CD4-positive, alpha-beta memory T cell (primary cell): ENCODE results near the gene SWSAP1. TPM values are rescaled to one million over a fixed set of nuclear protein-coding genes. Genes with fewer than 3 reads are reported as not detected.
A peak's percentile ranks its signal among the peaks of the same experiment; 100 is the strongest.
"Not testable (repeated sequence)": the region's sequence is repeated elsewhere in the genome, so short reads cannot be mapped to it uniquely, and the experiment has no call there.

Source experiments
- CTCF ChIA-PET: fragments of 350-600 bp; sonication (Branson Sonifier 250); formaldehyde crosslinking; loops from one replicate; lab custom pipeline; 2021; ENCODE audit warnings: inconsistent platforms; ENCODE audit not compliant: partially characterized antibody; lab: Charles Lee
- POLR2A ChIA-PET: fragments of 350-600 bp; sonication (Branson Sonifier 250); formaldehyde crosslinking; loops from one replicate; lab custom pipeline; 2021; ENCODE audit not compliant: partially characterized antibody; lab: Charles Lee
- DNase-seq, 5 donors: peaks; one replicate each; pipeline versions ENCODE4 v3.0.0 to v3.0.0-alpha.2; 2020 to 2022; ENCODE audit warnings: mixed read lengths in 1 of 5
- H3K27ac ChIP-seq: one replicate; pipeline ENCODE4 v1.7.0; 2013; ENCODE audit warnings: low read depth, low read length
- H3K27me3 ChIP-seq: 2 replicates; pipeline ENCODE4 v1.7.0; 2013; ENCODE audit warnings: mild to moderate bottlenecking, low read length, moderate library complexity; ENCODE audit not compliant: insufficient read depth
- H3K36me3 ChIP-seq: 2 replicates; pipeline ENCODE4 v1.7.0; 2013; ENCODE audit warnings: mild to moderate bottlenecking, low read length, moderate library complexity; ENCODE audit not compliant: insufficient read depth
- H3K4me1 ChIP-seq: 2 replicates; pipeline ENCODE4 v1.7.0; 2013; ENCODE audit warnings: mild to moderate bottlenecking, low read length, moderate library complexity; ENCODE audit not compliant: insufficient read depth
- H3K4me3 ChIP-seq, 2 donors: one replicate each; pipeline ENCODE4 v1.7.0; 2013; ENCODE audit warnings: low read length in 2 of 2, mild to moderate bottlenecking in 1 of 2
- H3K9me3 ChIP-seq, 2 donors: one replicate each; pipeline ENCODE4 v1.7.0; 2013; ENCODE audit warnings: low read length in 2 of 2, control low read depth in 1 of 2; ENCODE audit not compliant: control insufficient read depth in 1 of 2
- H3K27ac Mint-ChIP-seq, 7 donors: one replicate each; pipeline ENCODE4 v1.8.0; 2020 to 2021; ENCODE audit warnings: mixed read lengths in 7 of 7, mild to moderate bottlenecking in 6 of 7, inconsistent platforms in 3 of 7, moderate library complexity in 3 of 7
- H3K27me3 Mint-ChIP-seq, 2 donors: one replicate each; pipeline ENCODE4 v1.8.0; 2020 to 2021; ENCODE audit warnings: mixed read lengths in 2 of 2
- H3K36me3 Mint-ChIP-seq, 2 donors: one replicate each; pipeline ENCODE4 v1.8.0; 2020 to 2021; ENCODE audit warnings: mixed read lengths in 2 of 2, inconsistent platforms in 1 of 2, mild to moderate bottlenecking in 1 of 2
- H3K4me1 Mint-ChIP-seq, 4 donors: one replicate each; pipeline ENCODE4 v1.8.0; 2020 to 2021; ENCODE audit warnings: mixed read lengths in 4 of 4, mild to moderate bottlenecking in 1 of 4
- H3K4me3 Mint-ChIP-seq, 8 donors: one replicate each; pipeline ENCODE4 v1.8.0; 2020 to 2021; ENCODE audit warnings: mixed read lengths in 8 of 8, mild to moderate bottlenecking in 7 of 8, moderate library complexity in 6 of 8, inconsistent platforms in 3 of 8
- H3K9me3 Mint-ChIP-seq, 8 donors: one replicate each; pipeline ENCODE4 v1.8.0; 2020 to 2021; ENCODE audit warnings: mixed read lengths in 8 of 8, mild to moderate bottlenecking in 5 of 8, inconsistent platforms in 3 of 8, moderate library complexity in 1 of 8
- intact Hi-C: fragments of 100-400 bp; cut with micrococcal nuclease; formaldehyde crosslinking; loops from one replicate; pipeline ENCODE4 v1.15.1; 2023
- polyA plus RNA-seq, 2 donors: library from polyadenylated mRNA; unstranded; fragments of 300-500 nt; fragmentation: Illumina TruSeq; gene quantifications; one replicate each; pipeline ENCODE4 v1.2.3, GENCODE V29; 2021
- total RNA-seq, 2 experiments: library from RNA; stranded (reverse); gene quantifications; one replicate each; pipeline ENCODE4 v1.2.3, GENCODE V29; 2021

The SWSAP1 gene
- total and polyA plus RNA-seq, 4 experiments from 2014 or later = 4.0 to 6.5 (median 5.6) TPM

- Mint-ChIP-seq H3K36me3 (peaks cover 12 to 15% of the 10 kb centered on the region in 2 donors), H3K4me3 (peak overlapping the region; percentile 74 to 87 (median 79)), H3K4me1 (peaks cover 16 to 39% (median 29%) of the 10 kb centered on the region in 4 donors), H3K27ac (peak overlapping the region in 6 of 7 donors; percentile 3 to 77 (median 70))
- H3K36me3 ChIP-seq, intact Hi-C loops, H3K9me3 Mint-ChIP-seq, H3K27me3 ChIP-seq, H3K27me3 Mint-ChIP-seq, DNase-seq, H3K9me3 ChIP-seq: not testable (repeated sequence)
- H3K4me1 ChIP-seq = peaks cover 32% of the 10 kb centered on the region
- H3K4me3 ChIP-seq = peak overlapping the region in 1 of 2 donors; percentile 44
- ChIA-PET CTCF (interaction anchor here (0.9 to 1.4 kb wide), 3 partner anchors 18 to 143 kb away, joined by 4 to 5 read pairs (median 5); no protein-coding TSS in a partner anchor), POLR2A (interaction anchor here (1.5 to 2.1 kb wide), 3 partner anchors 34 to 41 kb away, joined by 7 to 22 read pairs (median 10); partner anchors contain the start of gene SWSAP1)
- peak overlapping the region; percentile 33 for H3K27ac ChIP-seq
These were observed 34.4 kb upstream of the SWSAP1 start for GRCh38 chr19:11340099-11340467.

GRCh38 chr19:11342429-11342828, 32.0 kb upstream of the SWSAP1 start:
- H3K27ac ChIP-seq = no peak overlapping the region
- H3K27me3 ChIP-seq = no peaks in the 10 kb centered on the region
- Mint-ChIP-seq H3K36me3 (peaks cover 0 to 7% of the 10 kb centered on the region in 2 donors), H3K4me1 (peaks cover 28 to 56% (median 43%) of the 10 kb centered on the region in 4 donors), H3K9me3 (peaks cover 0 to 2% (median 0%) of the 10 kb centered on the region in 8 donors), H3K27me3 (no peaks in the 10 kb centered on the region), H3K4me3 (peak overlapping the region in 3 of 8 donors; percentile 6 to 67 (median 20)), H3K27ac (peak overlapping the region in 1 of 7 donors; percentile 9)
- H3K36me3 ChIP-seq = no peaks in the 10 kb centered on the region
- H3K4me3 ChIP-seq = no peak overlapping the region
- intact Hi-C loops = no loop called here
- POLR2A ChIA-PET = interaction anchor here (6.2 kb wide), 1 partner anchor 32 kb away, joined by 54 read pairs; the partner anchor contains the start of gene SWSAP1
- H3K9me3 ChIP-seq = no peaks in the 10 kb centered on the region
- H3K4me1 ChIP-seq = peaks cover 42% of the 10 kb centered on the region
- DNase-seq = no peak
- CTCF ChIA-PET = no interaction called here

GRCh38 chr19:11345122-11345803, 29.2 kb upstream of the SWSAP1 start:
- Histone ChIP-seq H3K4me3 (peak overlapping the region; percentile 92 to 96), H3K36me3 (no peaks in the 10 kb centered on the region), H3K27me3 (no peaks in the 10 kb centered on the region), H3K9me3 (no peaks in the 10 kb centered on the region), H3K27ac (peak overlapping the region; percentile 88), H3K4me1 (peaks cover 17% of the 10 kb centered on the region)
- ChIA-PET CTCF (interaction anchor here (0.7 to 2.3 kb wide), 4 partner anchors 30 to 355 kb away, joined by 5 to 12 read pairs (median 6); partner anchors contain the start of gene SWSAP1), POLR2A (interaction anchor here (0.9 to 6.2 kb wide), 6 partner anchors 29 to 510 kb away, joined by 3 to 54 read pairs (median 5); partner anchors contain the start of genes EPOR, SWSAP1 and TMED1)
- Mint-ChIP-seq H3K9me3 (peaks cover 0 to 6% (median 0%) of the 10 kb centered on the region in 8 donors), H3K4me1 (peaks cover 17 to 32% (median 25%) of the 10 kb centered on the region in 4 donors), H3K27me3 (no peaks in the 10 kb centered on the region), H3K4me3 (peak overlapping the region; percentile 95 to 98 (median 97)), H3K27ac (peak overlapping the region; percentile 80 to 98 (median 95)), H3K36me3 (peaks cover 5 to 7% of the 10 kb centered on the region in 2 donors)
- intact Hi-C loops = no loop called here
- DNase-seq = no peak

- Histone ChIP-seq H3K27ac (peak within 1 kb of the TSS; percentile 88), H3K4me1 (peaks cover 17% of the 10 kb centered on the region), H3K9me3 (no peaks in the 10 kb centered on the region), H3K36me3 (no peaks in the 10 kb centered on the region), H3K27me3 (no peaks in the 10 kb centered on the region), H3K4me3 (peak within 1 kb of the TSS; percentile 92 to 96)
- peaks cover 17 to 32% (median 25%) of the 10 kb centered on the region in 4 donors for H3K4me1 Mint-ChIP-seq
- no peaks in the 10 kb centered on the region for H3K27me3 Mint-ChIP-seq
- ChIA-PET POLR2A (interaction anchor here (0.9 to 6.2 kb wide), 13 partner anchors 18 to 511 kb away, joined by 3 to 54 read pairs (median 4); partner anchors contain the start of genes ELOF1, EPOR, SWSAP1 and TMED1), CTCF (interaction anchor here (2.1 to 2.3 kb wide), 2 partner anchors 29 to 35 kb away, joined by 6 to 12 read pairs; partner anchors contain the start of gene SWSAP1)
- DNase-seq = peak; percentile 97 to 100 (median 99)
- peaks cover 5 to 7% of the 10 kb centered on the region in 2 donors for H3K36me3 Mint-ChIP-seq
- peak within 1 kb of the TSS; percentile 95 to 98 (median 97) for H3K4me3 Mint-ChIP-seq
- H3K9me3 Mint-ChIP-seq = peaks cover 0 to 6% (median 0%) of the 10 kb centered on the region in 8 donors
- intact Hi-C loops = loop anchor here (1.0 kb wide), 3 partner anchors 28 to 89 kb away; partner anchors contain the start of genes ODAD3, PRKCSH and SWSAP1
- H3K27ac Mint-ChIP-seq = peak within 1 kb of the TSS; percentile 80 to 98 (median 95)
These were observed 28.1 kb upstream of the SWSAP1 start, which contains the start of the genes CCDC159 and TMEM205 for GRCh38 chr19:11346104-11346940. TSS of gene CCDC159 (plus strand) at chr19:11346519. CDS start at chr19:11346607, 88 bp downstream. TSS of gene TMEM205 (minus strand) at chr19:11346268. CDS start at chr19:11345619, 649 bp downstream.

GRCh38 chr19:11347546-11348039, 26.9 kb upstream of the SWSAP1 start:
- Mint-ChIP-seq H3K36me3 (peaks cover 5 to 7% of the 10 kb centered on the region in 2 donors), H3K4me1 (peaks cover 17 to 32% (median 25%) of the 10 kb centered on the region in 4 donors), H3K4me3 (peak overlapping the region; percentile 30 to 98 (median 97)), H3K9me3 (peaks cover 0 to 6% (median 0%) of the 10 kb centered on the region in 8 donors), H3K27me3 (no peaks in the 10 kb centered on the region), H3K27ac (peak overlapping the region; percentile 6 to 98 (median 67))
- DNase-seq = no peak
- Histone ChIP-seq H3K27ac (no peak overlapping the region), H3K4me1 (peaks cover 17% of the 10 kb centered on the region), H3K4me3 (no peak overlapping the region), H3K9me3 (no peaks in the 10 kb centered on the region), H3K36me3 (no peaks in the 10 kb centered on the region), H3K27me3 (no peaks in the 10 kb centered on the region)
- POLR2A ChIA-PET = interaction anchor here (2.7 to 6.2 kb wide), 2 partner anchors 27 to 33 kb away, joined by 18 to 54 read pairs; partner anchors contain the start of gene SWSAP1
- CTCF ChIA-PET = interaction anchor here (1.0 to 2.3 kb wide), 2 partner anchors 30 to 33 kb away, joined by 3 to 12 read pairs; no protein-coding TSS in a partner anchor
- intact Hi-C loops = no loop called here

- no peak overlapping the region for H3K27ac ChIP-seq
- Mint-ChIP-seq H3K4me1 (peaks cover 17 to 34% (median 26%) of the 10 kb centered on the region in 4 donors), H3K27ac (no peak overlapping the region), H3K9me3 (peaks cover 0 to 6% (median 0%) of the 10 kb centered on the region in 8 donors), H3K36me3 (peaks cover 5 to 7% of the 10 kb centered on the region in 2 donors), H3K27me3 (no peaks in the 10 kb centered on the region), H3K4me3 (no peak overlapping the region)
- CTCF ChIA-PET = interaction anchor here (0.6 to 0.7 kb wide), 2 partner anchors 34 to 174 kb away, joined by 3 read pairs; no protein-coding TSS in a partner anchor
- no peaks in the 10 kb centered on the region for H3K9me3 ChIP-seq
- no peaks in the 10 kb centered on the region for H3K36me3 ChIP-seq
- POLR2A ChIA-PET = interaction anchor here (1.1 to 1.8 kb wide), 3 partner anchors 25 to 26 kb away, joined by 3 to 5 read pairs (median 5); partner anchors contain the start of gene SWSAP1
- intact Hi-C loops = no loop called here
- H3K4me3 ChIP-seq = no peak overlapping the region
- DNase-seq = no peak
- H3K27me3 ChIP-seq = no peaks in the 10 kb centered on the region
- peaks cover 17% of the 10 kb centered on the region for H3K4me1 ChIP-seq
These were observed 25.3 kb upstream of the SWSAP1 start for GRCh38 chr19:11349171-11349570.
